ENCODE measurements around the gene ZNF644.
"Not testable (repeated sequence)": the region's sequence is repeated elsewhere in the genome, so short reads cannot be mapped to it uniquely, and the experiment has no call there.

The ZNF644 gene

GRCh38 chr1:91021686-91022517 is at the start of gene ZNF644:
Gene ZNF644 (minus strand): TSS chr1:91022035. CDS start chr1:90982353, 39,682 bp downstream.
- DNase-seq, result peak; percentile 94

GRCh38 chr1:91070298-91070697 is 48.5 kb upstream of the ZNF644 start:
- DNase-seq, result no peak

- DNase-seq, result no peak
These were observed 44.7 kb upstream of the ZNF644 start for GRCh38 chr1:91066538-91066937.

GRCh38 chr1:91065337-91065736 is 43.5 kb upstream of the ZNF644 start:
- no peak for DNase-seq

GRCh38 chr1:91063403-91063802 is 41.6 kb upstream of the ZNF644 start:
- not testable (repeated sequence) for DNase-seq

- no peak for DNase-seq
These were observed 37.3 kb upstream of the ZNF644 start for GRCh38 chr1:91059157-91059556.

GRCh38 chr1:91057784-91058183 is 35.9 kb upstream of the ZNF644 start:
- no peak for DNase-seq

GRCh38 chr1:91054780-91055481 is 33.1 kb upstream of the ZNF644 start:
- DNase-seq, result no peak

- peak; percentile 62 for DNase-seq
These were observed 31.8 kb upstream of the ZNF644 start for GRCh38 chr1:91053630-91054029.

GRCh38 chr1:91049551-91049950 is 27.7 kb upstream of the ZNF644 start:
- DNase-seq, result not testable (repeated sequence)

- DNase-seq, result no peak
These were observed 24.9 kb upstream of the ZNF644 start for GRCh38 chr1:91046766-91047165.

GRCh38 chr1:91045284-91045683 is 23.4 kb upstream of the ZNF644 start:
- DNase-seq, result no peak

GRCh38 chr1:91044776-91045175 is 22.9 kb upstream of the ZNF644 start:
- not testable (repeated sequence) for DNase-seq

GRCh38 chr1:91042372-91042771 is 20.5 kb upstream of the ZNF644 start:
- not testable (repeated sequence) for DNase-seq

- no peak for DNase-seq
These were observed 16.7 kb upstream of the ZNF644 start for GRCh38 chr1:91038582-91038981.

GRCh38 chr1:91036894-91037829 is 15.3 kb upstream of the ZNF644 start:
- DNase-seq, result no peak

GRCh38 chr1:91032349-91032748 is 10.5 kb upstream of the ZNF644 start:
- no peak for DNase-seq

- no peak for DNase-seq
These were observed 9.2 kb upstream of the ZNF644 start for GRCh38 chr1:91031081-91031480.

- no peak for DNase-seq
These were observed 4.9 kb upstream of the ZNF644 start for GRCh38 chr1:91026777-91027176.

GRCh38 chr1:91026320-91026719 is 4.5 kb upstream of the ZNF644 start:
- DNase-seq, result no peak

- no peak for DNase-seq
These were observed 2.8 kb upstream of the ZNF644 start for GRCh38 chr1:91024481-91025119.

GRCh38 chr1:91022518-91022929 is 689 bp upstream of the ZNF644 start:
- no peak for DNase-seq
